Hepatocyte (in vitro differentiated cells): ENCODE data around the gene CSMD2.

Experiments used
- CTCF ChIP-seq: fragments of 200-600 bp; sonication (generic); IDR thresholded peaks from 2 replicates; pipeline ENCODE4 v1.5.1; 2016; ENCODE audit warnings: antibody characterized with exemption, mild to moderate bottlenecking; ENCODE audit not compliant: poor library complexity
- EZH2 ChIP-seq: fragments of 200-600 bp; sonication (generic); IDR thresholded peaks from 2 replicates; pipeline ENCODE4 v1.6.1; 2016; ENCODE audit warnings: antibody characterized with exemption, mild to moderate bottlenecking, borderline replicate concordance
- EZH2phosphoT487 ChIP-seq: fragments of 200-600 bp; sonication (generic); IDR thresholded peaks from one replicate; pipeline ENCODE4 v1.6.1; 2018; ENCODE audit warnings: antibody characterized with exemption, mild to moderate bottlenecking, low read depth, moderate library complexity; ENCODE audit not compliant: unreplicated experiment, severe bottlenecking

- TF ChIP-seq CTCF (no peak), EZH2 (no peak), EZH2phosphoT487 (no peak)
These were observed 8.3 kb downstream of the CSMD2 start for GRCh38 chr1:34156739-34157138.
